HEK293 (cell line): ENCODE results near the gene CACNB4.
A peak's percentile ranks its signal among the peaks of the same experiment; 100 is the strongest.

ENCODE experiments used
- CTCF ChIA-PET: fragments of 350-600 bp; formaldehyde crosslinking; extraction: SDS; loops from one replicate; lab custom pipeline; 2021; ENCODE audit warnings: antibody characterized with exemption; lab: Yijun Ruan, JAX
- POLR2A ChIA-PET: fragments of 300-600 bp; formaldehyde crosslinking; extraction: SDS; loops from one replicate; lab custom pipeline; 2020; ENCODE audit warnings: antibody characterized with exemption, inconsistent platforms; lab: Yijun Ruan, JAX
- H3K27ac ChIP-seq: fragments of 200-500 bp; sonication (Bioruptor generic); 2 replicates; pipeline ENCODE4 v1.5.1; 2014; ENCODE audit warnings: low read depth, low read length, control low read depth, inconsistent platforms; ENCODE audit errors: extremely low read depth
- H3K36me3 ChIP-seq, 2 experiments: fragments of 200-500 bp in 1 of 2; sonication (Bioruptor generic) in 1 of 2; 1 replicate in 1 of 2; 2 replicates in 1 of 2; pipeline ENCODE4 v1.5.1; 2014 to 2017; ENCODE audit warnings: inconsistent platforms in 2 of 2, low read length in 2 of 2; ENCODE audit not compliant: control insufficient read depth in 2 of 2, insufficient read depth in 1 of 2
- H3K4me1 ChIP-seq: fragments of 200-500 bp; sonication (Bioruptor generic); 2 replicates; pipeline ENCODE4 v1.5.1; 2014; ENCODE audit warnings: mild to moderate bottlenecking, low read length, inconsistent platforms; ENCODE audit not compliant: control insufficient read depth, insufficient read depth
- H3K4me3 ChIP-seq: 2 replicates; pipeline ENCODE4 v1.5.1; 2011; ENCODE audit warnings: low read depth, mild to moderate bottlenecking, control low read depth, low read length, moderate library complexity
- H3K9me3 ChIP-seq: fragments of 200-500 bp; sonication (Bioruptor generic); 2 replicates; pipeline ENCODE4 v1.5.1; 2014; ENCODE audit warnings: low read depth, low read length, inconsistent platforms; ENCODE audit not compliant: control insufficient read depth, insufficient read depth
- GLI2 ChIP-seq: fragments of 450-650 bp; formaldehyde crosslinking; IDR thresholded peaks from 2 replicates; pipeline ENCODE4; 2017; ENCODE audit warnings: missing biosample characterization, missing genetic modification characterization, low read depth, borderline replicate concordance
- RBAK ChIP-seq: fragments of 450-650 bp; formaldehyde crosslinking; IDR thresholded peaks from 2 replicates; pipeline ENCODE4 v1.5.1; 2016; ENCODE audit warnings: missing biosample characterization, missing genetic modification characterization
- SP2 ChIP-seq: fragments of 450-650 bp; formaldehyde crosslinking; IDR thresholded peaks from 2 replicates; pipeline ENCODE4 v1.5.1; 2016; ENCODE audit warnings: missing biosample characterization, missing genetic modification characterization
- ZFP41 ChIP-seq: fragments of 450-650 bp; formaldehyde crosslinking; IDR thresholded peaks from 2 replicates; pipeline ENCODE4 v1.5.1; 2016; ENCODE audit warnings: missing biosample characterization, missing genetic modification characterization, borderline replicate concordance
- ZFP69B ChIP-seq: fragments of 450-650 bp; formaldehyde crosslinking; IDR thresholded peaks from 2 replicates; pipeline ENCODE4 v1.5.1; 2016; ENCODE audit warnings: missing biosample characterization, missing genetic modification characterization
- ZNF140 ChIP-seq: fragments of 450-650 bp; formaldehyde crosslinking; IDR thresholded peaks from 2 replicates; pipeline ENCODE4 v1.5.1; 2016; ENCODE audit warnings: missing biosample characterization, missing genetic modification characterization
- ZNF157 ChIP-seq: fragments of 450-650 bp; formaldehyde crosslinking; IDR thresholded peaks from 2 replicates; pipeline ENCODE4 v1.5.1; 2016; ENCODE audit warnings: missing biosample characterization, missing genetic modification characterization
- ZNF202 ChIP-seq: fragments of 450-650 bp; formaldehyde crosslinking; IDR thresholded peaks from 2 replicates; pipeline ENCODE4 v1.5.1; 2016; ENCODE audit warnings: missing biosample characterization, missing genetic modification characterization, borderline replicate concordance
- ZNF24 ChIP-seq: fragments of 450-650 bp; formaldehyde crosslinking; IDR thresholded peaks from 2 replicates; pipeline ENCODE4 v1.5.1; 2016; ENCODE audit warnings: missing biosample characterization, missing genetic modification characterization
- ZNF266 ChIP-seq: fragments of 450-650 bp; formaldehyde crosslinking; IDR thresholded peaks from 2 replicates; pipeline ENCODE4 v1.5.1; 2016; ENCODE audit warnings: missing biosample characterization, missing genetic modification characterization, low read depth
- ZNF350 ChIP-seq: fragments of 450-650 bp; formaldehyde crosslinking; IDR thresholded peaks from 2 replicates; pipeline ENCODE4 v1.5.0; 2017; ENCODE audit warnings: missing biosample characterization, mild to moderate bottlenecking, missing genetic modification characterization
- ZNF394 ChIP-seq: fragments of 450-650 bp; formaldehyde crosslinking; IDR thresholded peaks from 2 replicates; pipeline ENCODE4 v1.5.1; 2016; ENCODE audit warnings: missing biosample characterization, missing genetic modification characterization, mild to moderate bottlenecking, moderate library complexity, borderline replicate concordance
- ZNF404 ChIP-seq: fragments of 450-650 bp; formaldehyde crosslinking; IDR thresholded peaks from 2 replicates; pipeline ENCODE4 v1.5.1; 2017; ENCODE audit warnings: missing biosample characterization, missing genetic modification characterization
- ZNF433 ChIP-seq: fragments of 450-650 bp; formaldehyde crosslinking; IDR thresholded peaks from 2 replicates; pipeline ENCODE4 v1.5.1; 2016; ENCODE audit warnings: missing biosample characterization, missing genetic modification characterization, low read depth
- ZNF510 ChIP-seq: fragments of 450-650 bp; formaldehyde crosslinking; IDR thresholded peaks from 2 replicates; pipeline ENCODE4 v1.5.1; 2018; ENCODE audit warnings: mild to moderate bottlenecking, missing genetic modification characterization, missing biosample characterization; ENCODE audit not compliant: insufficient replicate concordance
- ZNF555 ChIP-seq: fragments of 450-650 bp; formaldehyde crosslinking; conservative IDR thresholded peaks from 2 replicates; pipeline ENCODE4 v1.5.1; 2017; ENCODE audit warnings: missing biosample characterization, mild to moderate bottlenecking, missing genetic modification characterization, inconsistent platforms
- ZNF629 ChIP-seq: fragments of 450-650 bp; formaldehyde crosslinking; IDR thresholded peaks from 2 replicates; pipeline ENCODE4 v1.5.1; 2017; ENCODE audit warnings: missing biosample characterization, missing genetic modification characterization
- ZNF654 ChIP-seq: fragments of 450-650 bp; formaldehyde crosslinking; IDR thresholded peaks from 2 replicates; pipeline ENCODE4 v1.5.1; 2016; ENCODE audit warnings: low read depth, missing biosample characterization, missing genetic modification characterization
- ZNF664 ChIP-seq: fragments of 450-650 bp; formaldehyde crosslinking; IDR thresholded peaks from 2 replicates; pipeline ENCODE4 v1.5.1; 2016; ENCODE audit warnings: missing biosample characterization, missing genetic modification characterization
- ZNF768 ChIP-seq: fragments of 450-650 bp; formaldehyde crosslinking; IDR thresholded peaks from 2 replicates; pipeline ENCODE4 v1.5.1; 2018; ENCODE audit warnings: missing biosample characterization, mild to moderate bottlenecking, missing genetic modification characterization
- ZXDB ChIP-seq: fragments of 450-650 bp; formaldehyde crosslinking; IDR thresholded peaks from 2 replicates; pipeline ENCODE4 v1.5.1; 2016; ENCODE audit warnings: missing biosample characterization, missing genetic modification characterization
- TF ChIP-seq, protein P1 (sequence below): fragments of 450-650 bp; formaldehyde crosslinking; IDR thresholded peaks from 2 replicates; pipeline ENCODE4 v1.5.1; 2016; ENCODE audit warnings: missing biosample characterization, missing genetic modification characterization
- TF ChIP-seq, protein P2 (sequence below): fragments of 450-650 bp; formaldehyde crosslinking; IDR thresholded peaks from 2 replicates; pipeline ENCODE4 v1.5.1; 2016; ENCODE audit warnings: missing biosample characterization, missing genetic modification characterization
- TF ChIP-seq, protein P3 (sequence below): fragments of 450-650 bp; formaldehyde crosslinking; conservative IDR thresholded peaks from 2 replicates; pipeline ENCODE4 v1.5.1; 2016; ENCODE audit warnings: low read depth, missing biosample characterization, missing genetic modification characterization
- TF ChIP-seq, protein P4 (sequence below): fragments of 450-650 bp; formaldehyde crosslinking; IDR thresholded peaks from 2 replicates; pipeline ENCODE4 v1.5.1; 2017; ENCODE audit warnings: missing biosample characterization, missing genetic modification characterization

Gene CACNB4

DNA sequence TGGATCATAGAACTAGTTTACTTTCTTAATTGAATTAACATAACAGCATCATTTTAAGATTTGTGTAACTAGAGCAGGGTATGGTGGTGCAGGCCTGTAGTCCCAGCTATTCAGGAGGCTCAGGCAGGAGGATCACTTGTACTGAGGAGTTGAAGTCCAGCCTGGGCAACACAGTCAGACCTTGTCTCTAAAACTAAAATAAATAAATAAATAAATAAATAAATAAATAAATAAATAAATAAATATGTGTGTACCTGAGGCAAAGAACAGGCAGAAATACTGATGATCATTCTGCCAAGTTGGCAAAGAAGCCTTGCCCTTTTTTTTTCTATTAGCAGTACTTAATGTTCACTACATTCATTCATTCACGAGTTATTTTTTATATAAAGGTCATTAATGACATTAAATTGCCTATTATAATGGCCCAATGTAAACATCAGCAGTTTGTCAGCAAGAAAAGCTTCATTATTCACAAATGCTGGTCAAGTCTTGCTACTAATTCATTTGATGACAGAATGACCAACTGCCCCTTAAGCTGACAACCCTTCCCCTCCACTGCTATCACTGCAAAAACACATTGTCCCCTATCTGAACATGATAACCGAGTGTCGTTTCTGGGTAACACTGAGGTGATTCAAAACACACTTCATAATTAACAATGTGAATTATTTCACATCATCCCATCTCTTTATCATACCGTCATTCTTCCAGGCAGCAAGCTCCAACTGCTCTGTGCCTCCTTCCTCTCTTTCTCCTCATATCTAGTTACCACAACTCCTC, 309.6 kb downstream of the CACNB4 start:
- peaks cover 0 to 42% of the 10 kb centered on the region in 2 experiments; a peak in 1 of 3 replicates for H3K36me3 ChIP-seq
- ChIA-PET CTCF (interaction anchor here (0.5 to 1.1 kb wide), 4 partner anchors 99 to 671 kb away, joined by 3 to 4 read pairs (median 3); no protein-coding TSS in a partner anchor), POLR2A (no interaction called here)
- no peak overlapping the region for H3K4me3 ChIP-seq
- no peaks in the 10 kb centered on the region for H3K9me3 ChIP-seq
- H3K4me1 ChIP-seq = no peaks in the 10 kb centered on the region
- no peak overlapping the region for H3K27ac ChIP-seq
- peak; percentile 68; the same call in 1 of the 2 replicates for TF ChIP-seq ZNF202
- 0 out of 2 replicates have a peak, but pooled peaks have one; percentile 18 for TF ChIP-seq ZNF629 (tag by site-specific recombination)
- peak; percentile 65 for TF ChIP-seq ZNF555 (tag by site-specific recombination)
- no peak for TF ChIP-seq ZNF350 (tag by site-specific recombination)
- 0 out of 2 replicates have a peak, but pooled peaks have one; percentile 11 for TF ChIP-seq ZNF404
- TF ChIP-seq SP2 (tag by site-specific recombination) = no peak
- TF ChIP-seq ZNF433 = 0 out of 2 replicates have a peak, but pooled peaks have one; percentile 39
- TF ChIP-seq ZNF157 (tag by site-specific recombination) = no peak
- no peak for TF ChIP-seq ZNF24 (tag by site-specific recombination)
- TF ChIP-seq, protein P1, sequence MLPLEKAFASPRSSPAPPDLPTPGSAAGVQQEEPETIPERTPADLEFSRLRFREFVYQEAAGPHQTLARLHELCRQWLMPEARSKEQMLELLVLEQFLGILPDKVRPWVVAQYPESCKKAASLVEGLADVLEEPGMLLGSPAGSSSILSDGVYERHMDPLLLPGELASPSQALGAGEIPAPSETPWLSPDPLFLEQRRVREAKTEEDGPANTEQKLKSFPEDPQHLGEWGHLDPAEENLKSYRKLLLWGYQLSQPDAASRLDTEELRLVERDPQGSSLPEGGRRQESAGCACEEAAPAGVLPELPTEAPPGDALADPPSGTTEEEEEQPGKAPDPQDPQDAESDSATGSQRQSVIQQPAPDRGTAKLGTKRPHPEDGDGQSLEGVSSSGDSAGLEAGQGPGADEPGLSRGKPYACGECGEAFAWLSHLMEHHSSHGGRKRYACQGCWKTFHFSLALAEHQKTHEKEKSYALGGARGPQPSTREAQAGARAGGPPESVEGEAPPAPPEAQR (tag by site-specific recombination) = no peak
- TF ChIP-seq ZNF394 (tag by site-specific recombination) = peak; percentile 83; the same call in 1 of the 2 replicates
- TF ChIP-seq, protein P2, sequence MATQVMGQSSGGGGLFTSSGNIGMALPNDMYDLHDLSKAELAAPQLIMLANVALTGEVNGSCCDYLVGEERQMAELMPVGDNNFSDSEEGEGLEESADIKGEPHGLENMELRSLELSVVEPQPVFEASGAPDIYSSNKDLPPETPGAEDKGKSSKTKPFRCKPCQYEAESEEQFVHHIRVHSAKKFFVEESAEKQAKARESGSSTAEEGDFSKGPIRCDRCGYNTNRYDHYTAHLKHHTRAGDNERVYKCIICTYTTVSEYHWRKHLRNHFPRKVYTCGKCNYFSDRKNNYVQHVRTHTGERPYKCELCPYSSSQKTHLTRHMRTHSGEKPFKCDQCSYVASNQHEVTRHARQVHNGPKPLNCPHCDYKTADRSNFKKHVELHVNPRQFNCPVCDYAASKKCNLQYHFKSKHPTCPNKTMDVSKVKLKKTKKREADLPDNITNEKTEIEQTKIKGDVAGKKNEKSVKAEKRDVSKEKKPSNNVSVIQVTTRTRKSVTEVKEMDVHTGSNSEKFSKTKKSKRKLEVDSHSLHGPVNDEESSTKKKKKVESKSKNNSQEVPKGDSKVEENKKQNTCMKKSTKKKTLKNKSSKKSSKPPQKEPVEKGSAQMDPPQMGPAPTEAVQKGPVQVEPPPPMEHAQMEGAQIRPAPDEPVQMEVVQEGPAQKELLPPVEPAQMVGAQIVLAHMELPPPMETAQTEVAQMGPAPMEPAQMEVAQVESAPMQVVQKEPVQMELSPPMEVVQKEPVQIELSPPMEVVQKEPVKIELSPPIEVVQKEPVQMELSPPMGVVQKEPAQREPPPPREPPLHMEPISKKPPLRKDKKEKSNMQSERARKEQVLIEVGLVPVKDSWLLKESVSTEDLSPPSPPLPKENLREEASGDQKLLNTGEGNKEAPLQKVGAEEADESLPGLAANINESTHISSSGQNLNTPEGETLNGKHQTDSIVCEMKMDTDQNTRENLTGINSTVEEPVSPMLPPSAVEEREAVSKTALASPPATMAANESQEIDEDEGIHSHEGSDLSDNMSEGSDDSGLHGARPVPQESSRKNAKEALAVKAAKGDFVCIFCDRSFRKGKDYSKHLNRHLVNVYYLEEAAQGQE = peak; percentile 30; the same call in 1 of the 2 replicates
- peak; percentile 46; the same call in 1 of the 2 replicates for TF ChIP-seq GLI2 (tag by site-specific recombination)
- TF ChIP-seq RBAK (tag by site-specific recombination) = no peak
- peak; percentile 27; the same call in 1 of the 2 replicates for TF ChIP-seq ZNF654 (tag by site-specific recombination)
- TF ChIP-seq ZXDB (tag by site-specific recombination) = 0 out of 2 replicates have a peak, but pooled peaks have one; percentile 27
- peak; percentile 67; the same call in 1 of the 2 replicates for TF ChIP-seq ZNF140
- TF ChIP-seq, protein P3, sequence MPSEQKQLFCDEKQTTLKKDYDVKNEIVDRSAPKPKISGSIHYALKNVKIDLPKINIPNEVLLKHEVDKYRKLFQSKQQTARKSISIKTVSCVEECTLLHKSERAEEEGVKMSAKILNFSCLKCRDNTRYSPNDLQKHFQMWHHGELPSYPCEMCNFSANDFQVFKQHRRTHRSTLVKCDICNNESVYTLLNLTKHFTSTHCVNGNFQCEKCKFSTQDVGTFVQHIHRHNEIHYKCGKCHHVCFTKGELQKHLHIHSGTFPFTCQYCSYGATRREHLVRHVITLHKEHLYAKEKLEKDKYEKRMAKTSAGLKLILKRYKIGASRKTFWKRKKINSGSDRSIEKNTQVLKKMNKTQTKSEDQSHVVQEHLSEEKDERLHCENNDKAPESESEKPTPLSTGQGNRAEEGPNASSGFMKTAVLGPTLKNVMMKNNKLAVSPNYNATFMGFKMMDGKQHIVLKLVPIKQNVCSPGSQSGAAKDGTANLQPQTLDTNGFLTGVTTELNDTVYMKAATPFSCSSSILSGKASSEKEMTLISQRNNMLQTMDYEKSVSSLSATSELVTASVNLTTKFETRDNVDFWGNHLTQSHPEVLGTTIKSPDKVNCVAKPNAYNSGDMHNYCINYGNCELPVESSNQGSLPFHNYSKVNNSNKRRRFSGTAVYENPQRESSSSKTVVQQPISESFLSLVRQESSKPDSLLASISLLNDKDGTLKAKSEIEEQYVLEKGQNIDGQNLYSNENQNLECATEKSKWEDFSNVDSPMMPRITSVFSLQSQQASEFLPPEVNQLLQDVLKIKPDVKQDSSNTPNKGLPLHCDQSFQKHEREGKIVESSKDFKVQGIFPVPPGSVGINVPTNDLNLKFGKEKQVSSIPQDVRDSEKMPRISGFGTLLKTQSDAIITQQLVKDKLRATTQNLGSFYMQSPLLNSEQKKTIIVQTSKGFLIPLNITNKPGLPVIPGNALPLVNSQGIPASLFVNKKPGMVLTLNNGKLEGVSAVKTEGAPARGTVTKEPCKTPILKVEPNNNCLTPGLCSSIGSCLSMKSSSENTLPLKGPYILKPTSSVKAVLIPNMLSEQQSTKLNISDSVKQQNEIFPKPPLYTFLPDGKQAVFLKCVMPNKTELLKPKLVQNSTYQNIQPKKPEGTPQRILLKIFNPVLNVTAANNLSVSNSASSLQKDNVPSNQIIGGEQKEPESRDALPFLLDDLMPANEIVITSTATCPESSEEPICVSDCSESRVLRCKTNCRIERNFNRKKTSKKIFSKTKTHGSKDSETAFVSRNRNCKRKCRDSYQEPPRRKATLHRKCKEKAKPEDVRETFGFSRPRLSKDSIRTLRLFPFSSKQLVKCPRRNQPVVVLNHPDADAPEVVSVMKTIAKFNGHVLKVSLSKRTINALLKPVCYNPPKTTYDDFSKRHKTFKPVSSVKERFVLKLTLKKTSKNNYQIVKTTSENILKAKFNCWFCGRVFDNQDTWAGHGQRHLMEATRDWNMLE (tag by site-specific recombination) = peak; percentile 80
- TF ChIP-seq, protein P4, sequence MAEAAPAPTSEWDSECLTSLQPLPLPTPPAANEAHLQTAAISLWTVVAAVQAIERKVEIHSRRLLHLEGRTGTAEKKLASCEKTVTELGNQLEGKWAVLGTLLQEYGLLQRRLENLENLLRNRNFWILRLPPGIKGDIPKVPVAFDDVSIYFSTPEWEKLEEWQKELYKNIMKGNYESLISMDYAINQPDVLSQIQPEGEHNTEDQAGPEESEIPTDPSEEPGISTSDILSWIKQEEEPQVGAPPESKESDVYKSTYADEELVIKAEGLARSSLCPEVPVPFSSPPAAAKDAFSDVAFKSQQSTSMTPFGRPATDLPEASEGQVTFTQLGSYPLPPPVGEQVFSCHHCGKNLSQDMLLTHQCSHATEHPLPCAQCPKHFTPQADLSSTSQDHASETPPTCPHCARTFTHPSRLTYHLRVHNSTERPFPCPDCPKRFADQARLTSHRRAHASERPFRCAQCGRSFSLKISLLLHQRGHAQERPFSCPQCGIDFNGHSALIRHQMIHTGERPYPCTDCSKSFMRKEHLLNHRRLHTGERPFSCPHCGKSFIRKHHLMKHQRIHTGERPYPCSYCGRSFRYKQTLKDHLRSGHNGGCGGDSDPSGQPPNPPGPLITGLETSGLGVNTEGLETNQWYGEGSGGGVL (tag by site-specific recombination) = no peak
- peak; percentile 21 for TF ChIP-seq ZNF510
- TF ChIP-seq ZNF266 = 0 out of 2 replicates have a peak, but pooled peaks have one; percentile 36
- TF ChIP-seq ZNF664 = peak; percentile 51; the same call in 1 of the 2 replicates
- TF ChIP-seq ZNF768 (tag by site-specific recombination) = no peak
- TF ChIP-seq ZFP69B (tag by site-specific recombination) = no peak
- no peak for TF ChIP-seq ZFP41 (tag by site-specific recombination)
